ENCODE measurements around the gene GNS. TPM values are rescaled to one million over a fixed set of nuclear protein-coding genes. Genes with fewer than 3 reads are reported as not detected.
"Not testable (repeated sequence)": the region's sequence is repeated elsewhere in the genome, so short reads cannot be mapped to it uniquely, and the experiment has no call there.

GNS gene
- total RNA-seq, 1 donor from 2014 or later: 80.2 TPM

- peak overlapping the region; percentile 61 for H3K27ac Mint-ChIP-seq (ENCODE audit: unreplicated experiment)
- no peaks in the 10 kb centered on the region for H3K9me3 Mint-ChIP-seq (ENCODE audit: unreplicated experiment)
- TF ChIP-seq, protein P1, sequence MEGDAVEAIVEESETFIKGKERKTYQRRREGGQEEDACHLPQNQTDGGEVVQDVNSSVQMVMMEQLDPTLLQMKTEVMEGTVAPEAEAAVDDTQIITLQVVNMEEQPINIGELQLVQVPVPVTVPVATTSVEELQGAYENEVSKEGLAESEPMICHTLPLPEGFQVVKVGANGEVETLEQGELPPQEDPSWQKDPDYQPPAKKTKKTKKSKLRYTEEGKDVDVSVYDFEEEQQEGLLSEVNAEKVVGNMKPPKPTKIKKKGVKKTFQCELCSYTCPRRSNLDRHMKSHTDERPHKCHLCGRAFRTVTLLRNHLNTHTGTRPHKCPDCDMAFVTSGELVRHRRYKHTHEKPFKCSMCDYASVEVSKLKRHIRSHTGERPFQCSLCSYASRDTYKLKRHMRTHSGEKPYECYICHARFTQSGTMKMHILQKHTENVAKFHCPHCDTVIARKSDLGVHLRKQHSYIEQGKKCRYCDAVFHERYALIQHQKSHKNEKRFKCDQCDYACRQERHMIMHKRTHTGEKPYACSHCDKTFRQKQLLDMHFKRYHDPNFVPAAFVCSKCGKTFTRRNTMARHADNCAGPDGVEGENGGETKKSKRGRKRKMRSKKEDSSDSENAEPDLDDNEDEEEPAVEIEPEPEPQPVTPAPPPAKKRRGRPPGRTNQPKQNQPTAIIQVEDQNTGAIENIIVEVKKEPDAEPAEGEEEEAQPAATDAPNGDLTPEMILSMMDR (IDR thresholded peaks at IDR 0.05; ENCODE audit: unreplicated experiment): no peak
- DNase-seq (ENCODE audit: low spot score): no peak
- H3K36me3 Mint-ChIP-seq (ENCODE audit: low read depth, unreplicated experiment): peaks cover 26% of the 10 kb centered on the region
- no peak overlapping the region for H3K4me3 Mint-ChIP-seq (ENCODE audit: unreplicated experiment)
- H3K4me1 Mint-ChIP-seq (ENCODE audit: unreplicated experiment): peaks cover 38% of the 10 kb centered on the region
- H3K27me3 Mint-ChIP-seq (ENCODE audit: unreplicated experiment): no peaks in the 10 kb centered on the region
Observed at GRCh38 chr12:64691795-64692583, 67.2 kb downstream of the GNS start.

DNA sequence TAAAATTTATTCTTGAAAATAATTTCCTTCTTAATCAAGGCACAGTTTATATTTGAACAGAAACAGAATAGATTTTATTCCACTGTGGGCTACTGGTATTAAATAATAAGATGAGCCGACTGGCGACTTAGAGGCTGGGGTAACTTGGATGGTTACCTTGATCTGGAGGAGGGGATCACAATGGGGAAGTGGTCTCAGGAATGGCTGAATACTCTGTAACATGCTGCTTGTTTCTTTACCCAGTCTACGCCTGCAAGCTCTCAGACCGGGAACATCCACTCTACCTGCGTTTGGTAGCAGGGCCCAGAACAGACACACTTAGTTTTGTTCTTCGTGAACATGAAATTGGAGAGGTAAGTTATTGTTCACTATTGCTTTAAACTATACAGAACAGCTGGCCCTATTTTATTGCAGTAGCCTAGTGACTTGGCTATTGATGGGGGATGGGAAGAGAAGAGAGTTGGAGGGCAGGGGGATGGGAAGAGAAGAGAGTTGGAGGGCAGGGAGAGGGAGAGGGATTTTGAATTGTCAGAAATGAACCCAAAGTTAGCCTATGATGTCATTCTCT lies 67.9 kb downstream of the GNS start:
- no peaks in the 10 kb centered on the region for H3K27me3 Mint-ChIP-seq (ENCODE audit: unreplicated experiment)

DNA sequence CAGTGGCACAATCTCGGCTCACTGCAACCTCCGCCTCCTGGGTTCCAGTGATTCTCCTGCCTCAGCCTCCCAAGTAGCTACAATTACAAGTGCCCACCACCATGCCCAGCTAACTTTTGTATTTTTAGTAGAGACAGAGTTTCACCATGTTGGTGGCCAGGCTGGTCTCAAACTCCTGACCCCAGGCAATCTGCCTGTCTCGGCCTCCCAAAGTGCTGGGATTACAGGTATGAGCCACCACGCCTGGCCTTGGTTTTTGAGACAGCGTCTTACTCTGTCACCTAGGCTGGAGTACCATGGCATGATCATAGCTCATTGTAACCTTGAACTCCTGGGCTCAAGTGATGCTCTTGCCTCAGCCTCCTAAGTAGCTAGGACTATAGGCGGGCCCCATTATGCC lies 69.0 kb downstream of the GNS start:
- peaks cover 33% of the 10 kb centered on the region for H3K4me1 Mint-ChIP-seq (ENCODE audit: unreplicated experiment)
- H3K27me3 Mint-ChIP-seq (ENCODE audit: unreplicated experiment); H3K4me3 Mint-ChIP-seq (ENCODE audit: unreplicated experiment): not testable (repeated sequence)

More for the DNA sequence above, 67.9 kb downstream of the GNS start:
- H3K4me1 Mint-ChIP-seq (ENCODE audit: unreplicated experiment): peaks cover 38% of the 10 kb centered on the region
- H3K27ac Mint-ChIP-seq (ENCODE audit: unreplicated experiment): peak overlapping the region; percentile 32
- no peaks in the 10 kb centered on the region for H3K9me3 Mint-ChIP-seq (ENCODE audit: unreplicated experiment)
- no peak for DNase-seq (ENCODE audit: low spot score)
- no peak overlapping the region for H3K4me3 Mint-ChIP-seq (ENCODE audit: unreplicated experiment)
- peaks cover 26% of the 10 kb centered on the region for H3K36me3 Mint-ChIP-seq (ENCODE audit: low read depth, unreplicated experiment)
- TF ChIP-seq, protein P1 (IDR thresholded peaks at IDR 0.05; ENCODE audit: unreplicated experiment): no peak

GRCh38 chr12:64688715-64689114 lies 70.5 kb downstream of the GNS start:
- Mint-ChIP-seq H3K4me3 (ENCODE audit: unreplicated experiment) (no peak overlapping the region), H3K27ac (ENCODE audit: unreplicated experiment) (no peak overlapping the region), H3K4me1 (ENCODE audit: unreplicated experiment) (peaks cover 26% of the 10 kb centered on the region), H3K27me3 (ENCODE audit: unreplicated experiment) (no peaks in the 10 kb centered on the region), H3K36me3 (ENCODE audit: low read depth, unreplicated experiment) (peaks cover 17% of the 10 kb centered on the region), H3K9me3 (ENCODE audit: unreplicated experiment) (no peaks in the 10 kb centered on the region)
- no peak for DNase-seq (ENCODE audit: low spot score)
- TF ChIP-seq, protein P1 (IDR thresholded peaks at IDR 0.05; ENCODE audit: unreplicated experiment): no peak

More for the DNA sequence above, 69.0 kb downstream of the GNS start:
- peaks cover 24% of the 10 kb centered on the region for H3K36me3 Mint-ChIP-seq (ENCODE audit: low read depth, unreplicated experiment)
- H3K9me3 Mint-ChIP-seq (ENCODE audit: unreplicated experiment); DNase-seq (ENCODE audit: low spot score); H3K27ac Mint-ChIP-seq (ENCODE audit: unreplicated experiment): not testable (repeated sequence)

- TF ChIP-seq, protein P1 (IDR thresholded peaks at IDR 0.05; ENCODE audit: unreplicated experiment): no peak
- Mint-ChIP-seq H3K27me3 (ENCODE audit: unreplicated experiment) (no peaks in the 10 kb centered on the region), H3K27ac (ENCODE audit: unreplicated experiment) (peak overlapping the region; percentile 2), H3K9me3 (ENCODE audit: unreplicated experiment) (no peaks in the 10 kb centered on the region), H3K36me3 (ENCODE audit: low read depth, unreplicated experiment) (peaks cover 19% of the 10 kb centered on the region), H3K4me3 (ENCODE audit: unreplicated experiment) (no peak overlapping the region), H3K4me1 (ENCODE audit: unreplicated experiment) (peaks cover 29% of the 10 kb centered on the region)
- DNase-seq (ENCODE audit: low spot score): no peak
Observed at GRCh38 chr12:64688219-64688618, 71.0 kb downstream of the GNS start.
